ENCODE measurements around the gene PAX5.

DNA sequence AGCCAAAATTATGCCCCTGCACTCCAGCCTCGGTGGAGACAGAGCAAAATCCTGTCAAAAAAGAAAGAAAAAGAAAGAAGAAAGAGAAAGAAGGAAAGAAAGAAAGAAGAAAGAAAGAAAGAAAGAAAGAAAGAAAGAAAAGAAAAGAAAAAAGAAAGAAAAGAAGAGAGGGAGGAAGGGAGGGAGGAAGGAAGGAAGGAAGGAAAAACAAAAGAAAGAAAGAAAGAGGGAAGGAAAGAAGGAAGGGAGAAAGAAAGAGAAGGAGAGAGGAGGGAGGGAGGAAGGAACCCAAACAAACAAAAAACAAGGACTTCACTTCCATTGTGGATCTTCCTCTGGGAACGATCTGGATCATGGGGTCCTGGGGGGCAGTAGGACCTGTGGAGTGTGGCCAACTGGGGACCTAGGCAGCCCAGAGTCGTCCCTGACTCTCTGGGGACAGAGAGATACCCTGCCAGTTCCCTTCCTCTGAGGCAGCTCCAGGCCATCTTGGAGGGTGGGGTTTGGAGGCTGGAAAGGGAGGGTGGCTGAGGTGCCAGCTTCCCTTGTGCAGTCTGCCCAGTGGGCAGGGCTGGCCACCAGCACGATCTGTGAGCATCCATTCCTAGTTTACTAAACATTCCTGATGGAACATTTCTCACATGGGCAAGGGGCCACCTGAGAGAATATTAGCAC, 216.8 kb downstream of the PAX5 start:
- TF ChIP-seq, protein P1, sequence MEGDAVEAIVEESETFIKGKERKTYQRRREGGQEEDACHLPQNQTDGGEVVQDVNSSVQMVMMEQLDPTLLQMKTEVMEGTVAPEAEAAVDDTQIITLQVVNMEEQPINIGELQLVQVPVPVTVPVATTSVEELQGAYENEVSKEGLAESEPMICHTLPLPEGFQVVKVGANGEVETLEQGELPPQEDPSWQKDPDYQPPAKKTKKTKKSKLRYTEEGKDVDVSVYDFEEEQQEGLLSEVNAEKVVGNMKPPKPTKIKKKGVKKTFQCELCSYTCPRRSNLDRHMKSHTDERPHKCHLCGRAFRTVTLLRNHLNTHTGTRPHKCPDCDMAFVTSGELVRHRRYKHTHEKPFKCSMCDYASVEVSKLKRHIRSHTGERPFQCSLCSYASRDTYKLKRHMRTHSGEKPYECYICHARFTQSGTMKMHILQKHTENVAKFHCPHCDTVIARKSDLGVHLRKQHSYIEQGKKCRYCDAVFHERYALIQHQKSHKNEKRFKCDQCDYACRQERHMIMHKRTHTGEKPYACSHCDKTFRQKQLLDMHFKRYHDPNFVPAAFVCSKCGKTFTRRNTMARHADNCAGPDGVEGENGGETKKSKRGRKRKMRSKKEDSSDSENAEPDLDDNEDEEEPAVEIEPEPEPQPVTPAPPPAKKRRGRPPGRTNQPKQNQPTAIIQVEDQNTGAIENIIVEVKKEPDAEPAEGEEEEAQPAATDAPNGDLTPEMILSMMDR (conservative IDR thresholded peaks at IDR 0.05; ENCODE audit: low read length): no peak
- no peak for TF ChIP-seq EZH2phosphoT487 (IDR thresholded peaks at IDR 0.05; ENCODE audit: borderline replicate concordance, low read depth, low read length)
